HG03457 (cell line): ENCODE measurements around the gene ALOX5.
"Not testable (repeated sequence)": the region's sequence is repeated elsewhere in the genome, so short reads cannot be mapped to it uniquely, and the experiment has no call there.

Source experiments
- ATAC-seq: cut with Tn5 transposase; IDR thresholded peaks from one replicate; pipeline ENCODE4 v1.9.1; 2021; ENCODE audit warnings: moderate number of reproducible peaks; ENCODE audit not compliant: unreplicated experiment

ALOX5 gene

GRCh38 chr10:45403151-45403550 lies 29.1 kb downstream of the ALOX5 start:
- ATAC-seq, result no peak

GRCh38 chr10:45404087-45404769 lies 30.2 kb downstream of the ALOX5 start:
- ATAC-seq, result no peak

DNA sequence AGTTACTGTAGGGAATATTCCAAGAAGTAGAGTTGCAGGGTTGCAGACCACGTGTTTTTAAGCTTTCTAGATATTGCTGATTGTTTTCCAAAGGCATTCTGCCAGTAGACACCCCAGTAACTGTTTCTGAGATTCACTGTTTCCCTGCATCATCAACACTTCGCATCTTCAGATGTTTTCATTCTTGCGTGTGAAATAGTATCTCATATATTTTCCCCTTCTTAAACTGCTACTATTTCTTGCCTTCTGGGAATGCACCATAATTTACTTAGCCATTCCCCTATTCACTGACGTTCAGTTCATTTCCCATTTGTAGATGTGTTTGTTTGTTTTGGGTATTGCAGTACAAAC lies 30.7 kb downstream of the ALOX5 start:
- no peak for ATAC-seq

GRCh38 chr10:45407542-45407941 lies 33.5 kb downstream of the ALOX5 start:
- no peak for ATAC-seq

DNA sequence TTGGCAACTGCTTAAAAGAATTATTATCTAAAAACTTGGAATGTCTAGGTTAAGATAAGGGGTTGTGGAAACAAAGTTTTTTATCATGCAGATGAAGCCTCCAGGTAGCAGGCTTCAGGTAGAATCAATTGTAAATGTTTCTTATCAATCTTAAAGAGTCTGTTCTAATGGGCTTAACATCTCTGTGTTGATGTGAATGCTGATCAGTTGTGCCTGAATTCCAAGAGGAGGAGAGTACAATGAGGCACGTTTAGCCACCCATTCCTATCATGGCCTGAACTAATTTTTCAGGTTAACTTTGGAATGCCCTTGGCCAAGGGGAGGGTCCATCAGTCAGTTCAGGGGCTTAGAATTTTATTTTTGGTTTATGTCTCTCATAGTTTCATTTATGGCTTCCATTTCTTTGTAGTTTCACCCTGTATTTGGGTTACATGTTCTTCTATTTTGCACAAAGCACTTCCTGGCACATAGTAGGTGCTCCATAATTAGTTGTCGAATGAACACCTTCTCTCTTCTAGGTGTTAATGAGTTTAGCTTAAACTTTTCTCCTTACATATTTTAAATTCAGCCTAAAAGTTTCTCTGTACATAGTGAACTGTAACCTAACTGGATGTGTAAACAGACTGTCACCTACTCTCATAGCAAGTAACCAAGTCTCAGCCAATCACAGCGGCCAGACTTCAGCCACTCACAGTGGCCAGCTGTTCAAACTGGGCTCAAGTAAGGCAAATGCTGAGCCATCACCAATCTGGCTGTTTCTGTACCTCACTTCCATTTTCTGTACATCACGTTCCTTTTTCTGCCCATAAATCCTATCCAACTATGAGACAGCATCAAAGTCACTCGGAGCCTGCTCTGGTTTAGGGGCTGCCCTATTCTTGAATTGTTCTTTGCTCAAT lies 34.7 kb downstream of the ALOX5 start:
- no peak for ATAC-seq

GRCh38 chr10:45409347-45409746 lies 35.3 kb downstream of the ALOX5 start:
- ATAC-seq, result not testable (repeated sequence)

DNA sequence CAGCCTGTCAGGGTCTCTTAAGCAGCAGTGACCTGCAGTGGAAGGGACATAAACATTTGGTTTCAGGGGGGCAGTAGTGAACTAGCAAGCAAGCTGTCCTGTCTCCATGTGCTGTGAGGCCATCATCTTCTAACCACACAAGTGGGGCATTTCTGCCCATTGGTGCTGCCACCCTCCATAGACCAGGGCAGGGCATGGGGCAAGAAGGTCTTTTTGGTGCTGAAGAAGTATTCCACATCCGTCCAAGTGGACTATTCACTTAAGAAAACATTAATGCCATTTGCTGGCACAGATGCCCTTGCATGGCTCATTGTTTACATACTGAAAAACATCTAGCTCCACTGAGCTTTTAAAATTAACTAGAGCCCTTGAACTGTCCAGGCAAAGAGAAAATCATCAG lies 35.8 kb downstream of the ALOX5 start:
- ATAC-seq, result no peak

DNA sequence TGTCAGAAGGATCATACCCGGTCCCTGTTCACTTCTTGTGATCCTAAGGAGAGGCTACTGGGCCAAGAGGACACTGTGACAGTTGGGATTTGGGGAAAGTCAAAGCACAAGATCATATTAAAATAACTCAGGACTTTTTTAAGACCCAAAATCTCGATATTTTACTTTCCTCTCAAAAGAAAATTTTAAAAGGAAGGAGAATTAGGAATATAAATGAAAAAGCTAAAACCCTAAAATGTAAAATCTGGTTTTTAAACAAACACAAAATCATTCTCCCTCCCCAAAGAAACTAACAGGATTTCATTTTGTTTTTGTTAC lies 36.4 kb downstream of the ALOX5 start:
- ATAC-seq, result no peak

- ATAC-seq, result no peak
Measured at GRCh38 chr10:45410807-45411606, 37.0 kb downstream of the ALOX5 start.

- no peak for ATAC-seq
Measured at GRCh38 chr10:45411607-45411940, 37.6 kb downstream of the ALOX5 start.

GRCh38 chr10:45415062-45415461 lies 41.0 kb downstream of the ALOX5 start:
- ATAC-seq, result not testable (repeated sequence)

DNA sequence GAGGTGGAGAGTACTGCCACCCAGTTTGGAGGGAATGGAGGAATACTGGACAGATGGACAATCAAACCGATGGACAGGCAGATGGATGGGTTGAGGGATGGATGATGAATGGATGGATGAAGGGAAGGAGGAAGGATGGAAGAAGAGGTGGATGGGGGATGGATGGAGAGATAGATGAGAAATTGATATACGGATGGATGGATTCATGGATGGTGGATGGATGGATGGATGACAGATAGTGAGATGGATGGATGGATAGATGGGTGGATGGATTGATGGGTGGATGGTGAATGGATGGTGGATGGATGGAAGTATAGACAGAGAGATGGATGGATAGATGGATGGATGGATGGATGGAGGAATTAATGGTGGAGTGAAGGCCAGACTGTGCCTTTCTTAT lies 42.6 kb downstream of the ALOX5 start:
- no peak for ATAC-seq

- no peak for ATAC-seq
Measured at GRCh38 chr10:45417746-45418145, 43.7 kb downstream of the ALOX5 start.

DNA sequence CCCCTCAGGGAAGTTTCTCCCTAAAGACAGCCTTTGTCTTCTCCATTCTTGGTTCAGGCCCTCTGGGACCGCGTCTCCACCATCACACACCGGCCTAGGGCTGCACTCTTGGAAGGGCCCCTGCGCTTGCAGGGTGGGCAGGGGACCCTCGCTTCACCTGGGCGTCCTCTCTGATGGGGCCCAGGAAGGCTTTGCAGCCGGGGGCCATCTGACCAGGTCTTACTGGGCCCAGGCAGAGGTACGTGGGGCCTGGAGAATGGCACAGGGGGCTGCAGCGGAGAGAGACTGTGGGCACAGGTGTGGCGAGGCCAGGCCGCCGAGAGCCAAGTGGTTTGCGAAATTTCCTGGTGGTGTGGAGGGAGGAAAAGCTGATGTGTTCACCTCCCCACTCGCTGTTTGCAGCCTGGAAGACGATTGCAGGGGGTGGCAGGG lies 44.4 kb downstream of the ALOX5 start:
- ATAC-seq, result no peak

- peak; percentile 40 for ATAC-seq
Measured at GRCh38 chr10:45418849-45419675, 45.0 kb downstream of the ALOX5 start.

- no peak for ATAC-seq
Measured at GRCh38 chr10:45419676-45420025, 45.6 kb downstream of the ALOX5 start.

- peak; percentile 64 for ATAC-seq
Measured at GRCh38 chr10:45420453-45421192, 46.6 kb downstream of the ALOX5 start.

DNA sequence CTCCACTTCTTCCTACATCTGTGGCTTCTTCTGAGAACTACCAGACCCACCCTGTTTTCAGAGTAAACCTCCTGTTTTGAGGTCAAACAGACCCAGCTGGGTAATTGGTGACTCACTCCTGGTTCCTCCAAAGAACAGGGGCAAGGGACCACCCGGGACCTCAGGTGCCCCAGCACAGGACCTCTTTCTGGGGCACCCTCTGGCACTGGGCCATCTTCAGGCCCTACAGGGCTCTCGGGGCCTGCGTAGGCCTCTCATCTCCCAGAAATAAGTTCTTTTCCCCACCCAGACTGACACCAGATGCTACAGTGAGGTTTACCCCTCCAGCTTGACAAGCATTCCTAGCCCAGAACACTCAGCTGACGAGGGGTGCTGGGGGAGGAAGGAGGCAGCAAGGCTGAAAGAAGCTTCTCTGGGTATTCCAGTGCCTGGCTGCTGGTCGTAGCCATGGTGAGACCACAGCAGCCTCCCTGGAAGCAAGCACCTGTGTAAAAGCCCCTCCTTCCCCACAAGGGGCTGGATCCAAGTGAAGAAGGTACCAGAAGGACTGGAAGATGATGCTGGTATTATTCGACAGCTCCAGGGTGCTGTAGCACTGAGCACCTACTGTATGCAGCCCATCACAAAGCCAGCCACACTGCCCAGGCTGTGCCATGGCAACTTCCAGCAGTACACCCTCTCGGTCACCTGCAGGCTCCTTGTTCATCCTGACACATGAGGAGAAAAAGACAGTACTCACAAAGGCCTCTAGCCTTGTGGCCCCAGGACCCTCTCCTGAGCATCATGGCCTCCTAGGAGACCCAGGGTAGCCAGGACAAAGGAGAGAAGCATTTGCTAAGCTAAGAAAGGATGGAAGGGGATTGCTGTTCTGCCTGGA lies 47.4 kb downstream of the ALOX5 start:
- no peak for ATAC-seq

DNA sequence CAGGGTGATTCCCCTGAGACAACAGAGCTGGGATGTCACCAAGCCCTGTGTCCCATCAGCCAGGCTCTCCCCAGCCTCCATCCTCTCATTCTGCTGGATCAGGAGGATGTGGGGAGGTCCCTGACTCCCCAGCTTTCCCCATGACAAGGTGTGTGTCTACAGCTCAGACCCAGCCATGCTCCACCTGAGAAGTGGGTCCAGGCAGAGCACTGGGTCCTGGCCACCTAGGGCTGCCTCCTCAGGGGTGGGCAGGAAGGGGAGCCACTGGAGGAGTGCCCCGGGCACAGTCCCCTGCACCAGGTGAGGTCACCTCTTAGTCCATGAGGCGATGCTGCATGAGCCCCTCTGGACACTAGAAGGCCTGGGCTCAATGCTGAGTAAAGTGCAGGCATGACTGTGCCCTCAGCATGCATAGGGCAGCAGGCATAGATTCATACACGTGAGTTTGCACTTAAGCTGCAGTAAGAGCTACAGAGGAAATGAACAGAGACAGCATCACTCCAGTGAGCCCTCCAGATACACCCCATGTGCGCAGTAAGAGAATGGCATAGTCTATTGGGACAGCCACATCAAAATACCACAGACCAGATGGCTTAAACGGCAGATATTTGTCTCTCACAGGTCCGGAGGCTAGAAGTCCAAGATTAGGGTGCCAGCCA lies 48.3 kb downstream of the ALOX5 start:
- no peak for ATAC-seq
